GM21515 (cell line): ENCODE measurements around the gene SYNGR2.
A peak's percentile ranks its signal among the peaks of the same experiment; 100 is the strongest.

ENCODE experiments used
- ATAC-seq: cut with Tn5 transposase; IDR thresholded peaks from one replicate; pipeline ENCODE4 v1.9.1; 2021; ENCODE audit not compliant: unreplicated experiment

The SYNGR2 gene, protein sequence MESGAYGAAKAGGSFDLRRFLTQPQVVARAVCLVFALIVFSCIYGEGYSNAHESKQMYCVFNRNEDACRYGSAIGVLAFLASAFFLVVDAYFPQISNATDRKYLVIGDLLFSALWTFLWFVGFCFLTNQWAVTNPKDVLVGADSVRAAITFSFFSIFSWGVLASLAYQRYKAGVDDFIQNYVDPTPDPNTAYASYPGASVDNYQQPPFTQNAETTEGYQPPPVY

DNA sequence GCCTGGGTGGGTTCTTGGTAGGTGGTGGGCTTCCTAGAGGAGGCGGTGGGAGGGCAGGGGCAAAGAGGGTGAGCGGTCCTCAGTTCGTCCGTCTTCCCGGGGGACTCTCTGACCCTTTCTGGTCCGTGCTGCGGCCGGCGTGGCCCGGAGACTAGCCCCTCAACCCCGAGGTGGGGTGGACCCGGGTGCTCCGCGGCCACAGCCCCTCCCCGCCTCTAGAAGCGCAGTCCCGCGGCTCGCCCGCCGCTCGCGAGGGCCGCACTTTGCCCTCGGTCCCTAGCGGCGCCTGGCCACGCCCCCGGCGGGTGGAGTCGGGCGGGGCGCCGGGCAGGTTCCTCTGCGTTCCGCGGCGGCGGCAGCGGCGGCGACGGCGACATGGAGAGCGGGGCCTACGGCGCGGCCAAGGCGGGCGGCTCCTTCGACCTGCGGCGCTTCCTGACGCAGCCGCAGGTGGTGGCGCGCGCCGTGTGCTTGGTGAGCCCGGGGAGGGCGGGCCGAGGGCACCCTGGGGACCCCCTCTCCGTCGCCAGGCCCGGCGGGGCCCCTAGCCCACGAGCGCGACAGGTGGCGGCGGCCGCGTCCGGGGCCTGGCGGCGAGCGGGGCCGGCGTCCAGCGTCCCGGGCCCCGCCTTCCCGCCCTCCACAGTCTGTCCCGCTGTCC lies at the start of gene SYNGR2:
Gene SYNGR2 (plus strand): TSS at position 340 of the 661 bp plus-strand sequence. CDS start 36 bp downstream, at position 376.
- ATAC-seq: peak; percentile 48

DNA sequence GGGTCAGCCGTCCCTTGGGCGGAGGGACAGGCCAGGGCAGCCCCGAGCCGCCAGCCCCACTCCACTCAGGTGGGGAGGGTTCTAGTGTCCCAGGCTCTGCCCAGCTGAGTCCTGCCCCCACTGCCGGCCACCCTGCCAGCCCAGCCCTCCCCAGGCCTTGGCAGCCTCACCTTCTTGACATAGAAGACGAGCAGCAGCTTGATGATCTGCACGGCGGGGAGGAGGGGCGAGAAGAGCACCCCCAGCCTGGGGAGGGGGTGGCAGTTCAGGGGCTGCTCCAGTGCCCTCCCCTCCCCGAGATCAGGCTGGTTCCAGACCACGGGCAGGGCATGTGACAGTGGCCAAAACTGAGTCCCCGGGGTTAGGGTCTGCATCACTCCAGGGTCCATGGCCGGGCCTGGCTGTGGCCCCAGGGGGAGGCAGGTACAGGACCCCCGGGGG lies 49.6 kb upstream of the SYNGR2 start:
- no peak for ATAC-seq

DNA sequence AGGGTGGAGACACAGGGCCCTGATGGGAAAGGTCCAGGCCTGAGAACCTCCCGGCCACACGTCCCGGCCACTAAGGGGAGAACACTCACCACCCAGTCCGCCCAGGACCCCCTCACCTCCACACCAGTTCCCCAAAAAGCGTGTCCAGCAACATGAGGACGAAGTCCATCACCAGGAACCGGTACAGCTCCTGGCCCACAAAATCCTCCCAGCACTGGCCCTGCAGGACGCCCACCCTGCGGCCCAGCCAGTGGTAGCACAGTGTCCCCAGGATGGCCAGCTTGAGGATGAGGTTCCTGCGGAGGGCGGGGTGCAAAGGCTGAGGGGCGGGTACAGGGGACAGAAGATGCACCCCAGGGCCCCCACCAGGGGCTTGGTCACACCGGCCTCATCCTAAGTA lies 47.8 kb upstream of the SYNGR2 start:
- ATAC-seq: no peak

DNA sequence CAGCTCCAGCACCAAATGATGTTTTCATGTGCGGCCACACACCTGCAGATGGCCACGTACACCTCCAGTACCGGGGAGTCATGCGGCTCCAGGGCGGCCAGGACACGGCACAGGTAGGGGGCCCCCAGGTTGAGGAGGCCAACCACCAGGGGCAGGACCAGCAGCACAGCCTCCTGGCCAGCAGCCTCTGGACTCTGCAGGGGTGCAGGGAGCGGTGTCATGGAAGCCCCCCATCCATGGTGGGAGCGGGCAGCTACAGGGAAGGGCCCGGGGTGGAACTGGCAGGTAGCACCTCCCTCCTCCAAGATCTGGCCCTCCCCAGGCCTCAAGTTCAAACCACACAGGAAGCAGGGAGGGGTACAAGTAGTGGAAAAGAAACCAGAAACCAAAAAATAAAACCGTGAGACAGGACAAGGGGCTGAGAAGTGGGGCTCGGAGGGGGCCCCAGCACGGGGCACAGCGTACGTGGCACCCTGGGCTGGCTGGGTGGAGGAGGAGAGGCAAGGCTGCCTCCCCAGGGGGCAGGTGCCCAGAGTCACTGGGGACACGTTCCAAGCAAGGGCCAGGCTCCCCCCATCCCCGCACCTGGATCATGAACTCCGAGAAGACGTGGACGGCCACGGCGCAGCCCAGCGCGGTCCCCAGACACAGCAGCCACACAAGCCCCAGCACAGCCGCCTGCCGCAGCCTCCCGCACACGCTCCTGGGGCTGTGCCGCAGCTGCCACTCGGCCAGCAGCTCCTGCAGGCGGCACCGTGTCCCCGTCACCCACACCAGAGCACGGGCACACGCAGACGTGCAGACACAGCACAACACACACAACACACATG lies 47.2 kb upstream of the SYNGR2 start:
- no peak for ATAC-seq

DNA sequence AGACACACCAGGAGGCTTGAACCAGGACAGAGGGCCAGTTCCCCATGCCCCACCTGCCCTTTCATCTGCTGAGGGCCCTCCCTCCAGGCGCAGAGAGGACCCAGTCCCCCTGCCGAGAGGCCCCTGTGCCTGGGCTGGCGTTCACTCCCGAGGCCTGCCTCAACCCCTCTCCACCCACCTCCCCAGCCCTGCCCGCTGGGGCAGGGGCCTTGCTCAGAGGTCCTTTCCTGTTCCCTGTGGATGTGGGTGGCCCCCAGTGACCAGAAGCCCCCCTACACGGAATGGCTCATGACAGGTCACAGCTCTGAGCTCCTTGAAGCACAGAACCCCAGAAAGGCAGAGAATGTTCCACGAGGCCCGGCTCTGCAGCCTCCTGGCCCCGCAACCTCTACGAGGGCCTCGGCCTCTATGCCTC lies 46.6 kb upstream of the SYNGR2 start:
- no peak for ATAC-seq

DNA sequence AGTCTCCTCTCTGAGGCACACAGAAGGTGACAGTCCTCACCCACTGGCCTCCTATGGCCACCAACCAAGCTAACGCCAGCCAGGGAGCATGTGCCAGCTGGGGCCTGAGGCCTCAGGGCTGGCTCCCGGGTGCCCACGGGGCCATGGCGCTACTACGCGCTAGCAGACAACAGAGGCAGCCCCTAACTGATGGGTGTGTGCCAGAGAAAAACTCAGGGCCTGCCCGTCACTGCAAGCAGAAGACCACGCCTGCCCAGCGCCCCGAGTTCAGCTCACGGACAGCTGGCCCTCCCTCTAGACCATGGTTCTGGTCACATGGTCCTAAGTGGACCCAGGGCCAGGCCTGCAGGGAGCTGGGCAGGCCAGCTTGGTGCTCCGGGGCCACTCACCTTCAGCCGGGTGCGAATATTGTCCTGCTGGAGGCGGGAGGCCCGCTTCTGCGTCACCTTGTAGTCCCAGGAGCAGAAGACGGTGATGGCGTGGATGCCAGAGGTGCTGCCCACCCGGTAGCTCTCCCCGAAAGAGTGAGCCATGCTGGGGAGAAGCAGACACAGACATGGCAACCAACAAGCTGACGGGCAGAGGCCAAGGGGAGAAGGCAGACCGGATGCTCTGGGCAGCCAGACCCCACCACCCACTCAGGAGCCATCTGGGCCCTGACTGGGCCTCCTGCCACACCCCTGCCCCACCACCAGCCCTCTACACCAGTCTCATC lies 46.0 kb upstream of the SYNGR2 start:
- ATAC-seq: no peak

DNA sequence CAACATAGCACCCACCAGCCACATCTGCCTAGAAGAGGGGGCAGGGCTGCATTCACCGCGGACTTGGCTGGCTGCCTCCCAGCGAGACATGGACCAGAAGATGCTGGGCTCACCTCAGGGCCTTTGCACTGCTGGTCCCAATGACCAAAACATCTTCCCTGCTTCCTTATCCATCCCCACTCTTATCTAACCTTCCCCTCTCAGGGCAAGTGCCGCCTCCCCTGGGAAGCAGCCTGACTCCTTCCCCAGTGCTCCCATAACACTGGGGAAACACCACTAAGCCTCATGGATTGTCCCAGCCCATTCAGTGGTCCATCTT lies 45.5 kb upstream of the SYNGR2 start:
- ATAC-seq: no peak

DNA sequence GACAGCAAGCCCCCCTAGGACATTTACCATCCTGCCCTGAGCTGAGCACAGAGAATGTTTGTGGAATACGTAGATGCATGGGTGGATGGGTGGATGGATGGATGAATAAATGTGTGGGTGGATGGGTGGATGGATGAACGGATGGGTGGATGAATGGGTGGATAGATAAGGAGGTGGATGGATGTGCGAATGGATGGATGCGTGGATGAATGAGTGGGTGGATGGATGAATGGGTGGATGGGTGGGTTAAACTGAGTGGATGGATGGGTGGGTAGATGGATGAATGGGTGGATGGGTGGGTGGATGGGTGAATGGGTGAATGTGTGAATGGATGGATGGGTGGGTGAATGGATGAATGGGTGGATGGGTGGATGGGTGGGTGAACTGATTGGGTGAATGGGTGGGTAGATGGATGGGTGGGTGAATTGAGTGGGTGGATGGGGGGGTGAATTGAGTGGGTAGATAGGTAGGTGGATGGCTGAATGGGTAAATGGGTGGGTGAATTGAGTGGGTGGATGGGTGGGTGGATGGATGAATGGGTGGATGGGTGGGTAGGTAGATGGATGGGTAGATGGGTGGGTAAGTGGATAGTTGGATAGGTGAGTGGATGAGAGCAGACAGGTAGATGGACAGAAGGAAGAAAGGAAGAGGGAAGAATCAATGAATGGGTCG lies 45.0 kb upstream of the SYNGR2 start:
- ATAC-seq: no peak

DNA sequence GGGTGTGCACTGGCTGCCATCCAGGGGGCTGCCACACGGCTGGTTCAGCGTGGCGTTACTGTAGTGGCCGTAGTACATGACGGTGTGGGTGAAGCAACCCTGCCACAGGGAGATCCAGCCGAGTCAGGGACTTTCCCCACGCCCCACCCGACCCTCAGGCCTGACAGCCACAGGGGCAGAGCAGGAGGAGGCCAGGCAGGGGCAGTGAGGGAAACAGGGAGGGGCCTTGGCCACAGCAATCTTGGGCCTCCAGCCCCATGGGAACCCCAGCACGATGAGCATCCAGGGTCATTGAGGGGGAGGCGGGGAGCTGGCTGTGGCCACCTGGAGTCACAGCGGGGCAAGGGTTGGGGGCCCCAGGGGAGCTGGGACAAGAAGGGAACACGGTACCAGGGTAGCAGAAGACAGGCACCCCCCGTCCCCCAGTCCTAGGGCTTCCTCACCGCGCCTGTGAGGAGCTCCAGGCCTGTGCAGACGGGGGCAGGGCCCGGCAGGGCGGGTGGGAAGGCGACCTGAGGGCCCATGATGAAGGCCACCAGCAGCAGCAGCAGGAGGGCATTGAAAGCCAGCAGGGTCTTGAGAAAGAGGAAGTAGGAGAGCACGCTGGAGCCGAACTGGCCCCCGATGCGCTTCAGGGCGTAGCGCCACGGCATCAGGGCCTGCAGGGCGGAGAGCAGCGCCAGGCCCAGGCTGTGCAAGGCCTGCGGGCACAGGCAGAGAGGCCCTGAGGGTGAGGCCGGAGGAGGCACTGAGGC lies 44.1 kb upstream of the SYNGR2 start:
- no peak for ATAC-seq

DNA sequence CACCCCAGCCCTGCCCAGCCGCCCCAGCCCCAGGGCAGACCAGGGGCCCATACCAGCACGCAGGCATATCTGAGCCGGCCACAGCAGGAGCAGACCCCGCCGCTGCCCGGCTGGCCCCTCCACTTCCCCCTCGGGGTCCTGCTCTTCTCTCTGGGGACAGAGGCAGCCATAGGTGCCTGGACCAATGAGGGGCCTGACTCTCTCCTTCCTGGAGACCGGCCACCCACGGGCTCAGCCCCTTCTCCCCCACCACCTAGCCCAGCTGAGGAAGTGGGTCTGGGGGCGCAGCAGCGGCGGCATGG lies 43.6 kb upstream of the SYNGR2 start:
- ATAC-seq: no peak

DNA sequence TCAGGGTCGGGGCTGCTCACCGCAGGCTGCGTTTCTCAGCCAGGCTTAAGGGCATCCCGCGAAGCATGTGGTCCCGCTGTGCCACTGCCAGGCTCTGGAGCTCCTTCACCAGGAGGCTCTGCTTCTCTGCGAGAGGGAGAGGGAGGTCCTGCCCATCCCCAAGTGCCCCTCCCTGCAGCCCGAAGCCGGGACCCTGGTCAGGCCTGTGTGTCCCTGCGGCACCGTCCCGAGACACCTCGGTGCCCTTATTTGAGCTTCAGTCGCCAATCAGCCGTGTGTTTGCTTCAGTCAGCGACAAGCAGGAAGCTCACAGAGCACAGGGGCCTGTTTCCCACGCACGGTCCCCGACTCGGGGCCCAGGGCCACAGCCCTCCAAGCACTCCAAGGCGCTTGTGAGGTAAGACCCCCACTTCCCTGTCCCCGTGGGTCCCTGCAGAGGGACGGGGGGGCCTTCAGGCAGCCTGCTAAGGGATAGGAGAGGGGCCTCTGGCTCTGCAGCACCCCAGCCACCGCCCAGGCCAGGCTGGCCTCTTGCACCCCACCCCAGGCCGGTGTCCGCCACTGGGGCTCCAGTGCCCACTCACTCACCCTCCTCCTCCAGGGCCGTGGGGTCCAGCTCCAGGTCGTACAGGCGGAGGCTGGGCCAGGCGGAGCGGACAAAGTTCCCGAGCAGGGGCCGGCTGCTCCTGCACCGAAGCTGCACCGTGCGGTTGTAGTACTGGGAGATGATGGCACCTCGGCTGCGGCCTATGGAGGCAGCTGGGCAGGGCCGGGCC lies 43.1 kb upstream of the SYNGR2 start:
- no peak for ATAC-seq

DNA sequence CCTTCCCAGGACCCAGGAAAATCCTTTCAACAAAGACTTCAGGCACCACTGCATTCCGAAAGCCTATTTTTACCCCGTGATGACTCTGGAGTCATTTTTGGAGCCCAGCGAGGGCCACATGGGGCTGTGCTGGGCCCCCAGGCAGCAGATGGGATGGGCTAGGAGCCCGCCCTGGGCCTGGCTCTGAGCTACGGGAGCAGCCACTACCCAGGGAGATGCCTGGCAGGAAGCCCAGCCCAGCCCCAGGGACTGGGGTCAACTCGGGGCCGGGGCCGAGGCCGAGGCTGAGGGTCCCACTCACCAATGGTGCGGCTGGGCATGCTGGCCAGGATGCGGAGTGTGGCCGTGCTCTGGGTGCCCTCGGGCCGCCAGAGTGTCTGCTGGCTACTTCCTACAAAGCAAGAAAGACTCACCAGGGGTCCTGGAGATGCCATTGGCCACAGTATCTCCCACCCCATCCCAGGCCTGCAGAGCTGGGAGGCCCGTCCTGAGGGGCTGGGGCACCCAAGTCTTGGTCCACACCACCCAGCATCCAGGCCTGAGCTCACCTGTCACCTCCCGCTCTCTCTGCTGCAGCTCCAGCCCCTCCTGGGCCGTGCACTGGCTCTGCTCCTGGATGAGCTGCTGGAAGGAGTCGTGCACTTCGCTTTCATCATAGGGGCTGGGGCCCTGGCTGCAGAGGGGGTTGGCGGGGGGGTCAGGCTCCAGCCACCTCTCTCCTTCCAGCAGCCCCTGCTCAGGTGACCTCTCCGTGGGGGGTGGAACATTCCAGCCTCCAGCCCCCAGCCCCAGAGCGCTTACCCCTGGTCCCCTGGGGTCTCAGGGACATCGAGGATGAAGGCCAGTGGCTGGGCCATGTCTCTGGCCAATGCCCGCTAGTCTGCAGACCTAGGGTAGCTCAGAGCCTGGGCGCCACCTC lies 42.1 kb upstream of the SYNGR2 start:
- no peak for ATAC-seq

DNA sequence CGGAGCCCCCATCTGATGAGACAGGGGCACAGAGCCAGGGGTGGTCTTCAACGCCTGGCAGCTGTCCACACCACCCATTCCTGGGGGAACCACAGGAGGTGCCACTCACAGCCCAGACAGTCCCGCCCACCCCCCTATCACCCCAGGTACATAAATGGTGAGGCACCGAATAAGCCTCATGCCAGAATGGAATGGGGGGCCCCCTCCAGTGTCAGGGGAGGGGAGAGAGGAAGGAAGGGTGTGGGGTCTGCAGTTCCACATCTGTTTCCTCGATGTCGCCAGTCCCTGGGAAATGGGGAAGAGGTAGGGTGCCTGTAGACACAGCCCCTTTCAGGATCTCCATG lies 41.5 kb upstream of the SYNGR2 start:
- ATAC-seq: no peak

DNA sequence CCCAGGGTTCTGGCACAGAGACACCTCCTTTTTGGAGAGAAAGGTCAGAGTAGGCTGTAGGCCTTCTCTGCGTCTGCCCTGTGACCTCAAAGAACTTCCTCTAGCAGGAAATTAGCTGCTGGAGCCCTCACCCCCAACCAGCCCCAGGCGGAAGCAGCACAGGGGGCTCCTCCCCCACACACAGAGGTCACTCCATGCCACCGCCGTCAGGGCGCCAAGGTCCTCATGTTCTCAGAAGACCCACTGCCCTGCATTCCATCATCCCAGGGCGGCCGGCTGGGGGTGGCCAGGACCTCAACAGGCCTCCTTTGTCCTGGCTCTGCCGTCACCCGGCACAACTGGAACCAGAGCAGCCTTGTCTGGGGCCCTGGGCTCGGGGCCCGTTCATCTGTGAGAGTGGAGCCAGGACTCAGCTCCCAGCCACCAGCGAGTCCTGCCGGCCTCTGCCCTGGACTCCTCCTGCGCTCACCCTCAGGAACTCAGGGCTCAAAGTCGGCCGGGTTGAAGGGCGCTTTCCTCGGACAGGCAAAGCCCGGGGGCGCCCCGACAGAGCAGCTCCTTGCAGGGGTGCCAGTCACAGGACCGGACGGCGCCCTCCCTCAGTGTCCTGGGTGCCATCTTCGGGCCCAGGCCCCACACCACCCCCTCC lies 41.0 kb upstream of the SYNGR2 start:
- no peak for ATAC-seq

DNA sequence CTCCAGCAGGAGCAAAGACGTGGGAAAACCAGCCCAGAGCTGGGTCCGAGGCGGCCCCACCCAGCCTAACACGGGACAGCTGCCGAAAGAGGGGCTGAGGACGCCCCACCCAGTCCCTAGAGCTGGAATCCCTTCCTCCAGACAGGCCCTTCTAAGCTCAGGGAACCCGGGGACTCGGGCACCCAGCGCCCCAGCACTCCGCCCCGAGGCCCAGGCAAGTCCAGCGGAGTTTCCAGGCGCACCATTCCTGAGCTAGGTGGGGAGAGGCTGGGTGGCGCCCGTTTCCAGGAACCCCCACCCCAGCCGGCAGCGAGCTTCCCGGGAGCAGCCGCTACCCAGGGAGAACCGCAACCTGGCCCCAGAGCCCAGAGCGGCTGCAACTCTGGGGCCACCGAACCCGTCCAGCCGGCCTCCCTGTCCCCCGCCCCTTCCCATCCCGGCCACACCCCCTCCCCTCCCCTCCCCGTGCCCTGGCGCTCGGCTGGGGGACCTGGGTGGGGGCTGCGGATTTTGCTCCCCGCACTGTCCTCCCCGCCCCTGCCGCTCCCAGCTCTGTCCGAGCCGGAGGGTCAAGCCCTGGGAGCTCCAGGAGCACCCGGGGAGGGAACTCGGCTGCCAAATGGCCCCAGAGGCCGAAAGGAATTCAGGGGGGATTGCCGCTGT lies 40.4 kb upstream of the SYNGR2 start:
- no peak for ATAC-seq

DNA sequence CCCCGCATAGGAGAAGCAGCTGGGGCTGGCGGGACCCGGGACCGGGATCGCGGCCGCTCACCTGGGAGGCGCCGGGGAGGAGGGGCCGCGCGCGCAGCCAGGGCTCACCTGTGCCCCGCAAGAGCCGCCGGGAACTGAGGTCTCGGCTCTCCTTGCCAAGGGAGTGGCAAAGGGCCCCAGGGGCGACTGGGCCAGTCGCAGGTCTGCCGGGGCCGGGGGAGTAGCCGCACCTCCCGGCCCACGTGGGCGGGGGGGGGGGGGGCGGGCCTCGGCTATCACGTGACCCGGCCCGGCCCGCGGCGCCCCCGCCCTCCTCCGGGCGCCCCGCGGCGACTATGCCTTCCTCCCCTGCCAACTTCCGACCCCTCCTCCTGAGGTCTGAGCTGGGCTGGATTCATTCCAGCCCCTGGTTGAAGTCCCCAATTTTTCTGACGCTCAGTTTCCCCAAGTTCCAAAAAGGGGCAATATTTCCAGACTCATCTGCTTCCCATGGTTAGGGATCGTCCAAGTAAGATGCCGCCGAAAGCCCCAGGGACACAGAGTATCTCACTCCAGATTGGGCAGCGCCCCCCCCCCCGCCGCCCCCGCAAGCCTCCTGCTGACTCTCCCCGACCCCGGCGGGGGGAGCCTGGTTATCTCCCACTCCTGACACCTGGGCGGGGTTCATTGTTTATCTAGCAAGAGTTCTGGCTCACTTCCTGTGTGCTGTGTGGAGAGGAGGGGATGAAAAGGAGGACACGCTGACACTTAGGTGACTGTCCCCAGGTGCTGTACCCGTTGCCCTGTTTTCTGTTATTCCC lies 39.6 kb upstream of the SYNGR2 start, which contains the start of gene TMC6:
Gene TMC6 (minus strand): TSS at position 205 of the 800 bp plus-strand sequence. CDS start 1,923 bp downstream, outside the sequence.
- ATAC-seq: no peak
